ENCODE measurements around the gene CDH18.

DNA sequence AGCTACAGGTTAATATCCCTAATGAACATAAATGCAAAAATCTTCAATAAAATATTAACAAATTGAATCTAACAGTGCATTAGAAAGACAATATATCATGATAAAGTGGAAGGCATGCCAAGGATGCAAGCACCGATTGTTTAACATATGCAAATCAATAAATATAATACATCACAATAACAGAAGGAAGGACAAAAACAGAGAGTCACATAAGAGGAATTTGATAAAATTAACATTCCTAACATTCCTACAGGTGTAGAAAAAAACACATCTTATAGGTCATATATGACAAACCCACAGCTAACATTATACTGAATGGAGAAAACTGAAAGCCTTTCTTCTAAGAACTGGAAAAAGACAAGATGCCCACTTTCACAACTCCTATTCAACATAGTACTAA is 297.0 kb downstream of the CDH18 start:
- TF ChIP-seq, protein P1, sequence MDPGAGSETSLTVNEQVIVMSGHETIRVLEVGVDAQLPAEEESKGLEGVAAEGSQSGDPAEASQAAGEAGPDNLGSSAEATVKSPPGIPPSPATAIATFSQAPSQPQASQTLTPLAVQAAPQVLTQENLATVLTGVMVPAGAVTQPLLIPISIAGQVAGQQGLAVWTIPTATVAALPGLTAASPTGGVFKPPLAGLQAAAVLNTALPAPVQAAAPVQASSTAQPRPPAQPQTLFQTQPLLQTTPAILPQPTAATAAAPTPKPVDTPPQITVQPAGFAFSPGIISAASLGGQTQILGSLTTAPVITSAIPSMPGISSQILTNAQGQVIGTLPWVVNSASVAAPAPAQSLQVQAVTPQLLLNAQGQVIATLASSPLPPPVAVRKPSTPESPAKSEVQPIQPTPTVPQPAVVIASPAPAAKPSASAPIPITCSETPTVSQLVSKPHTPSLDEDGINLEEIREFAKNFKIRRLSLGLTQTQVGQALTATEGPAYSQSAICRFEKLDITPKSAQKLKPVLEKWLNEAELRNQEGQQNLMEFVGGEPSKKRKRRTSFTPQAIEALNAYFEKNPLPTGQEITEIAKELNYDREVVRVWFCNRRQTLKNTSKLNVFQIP (CRISPR knock-in tag; IDR thresholded peaks at IDR 0.05; ENCODE audit: borderline replicate concordance, low read depth): no peak
- TF ChIP-seq ISL1 (CRISPR knock-in tag; IDR thresholded peaks at IDR 0.05): no peak
- TF ChIP-seq ZNF8 (CRISPR knock-in tag; IDR thresholded peaks at IDR 0.05): no peak
- TF ChIP-seq ZFP30 (CRISPR knock-in tag; IDR thresholded peaks at IDR 0.05): no peak
- TF ChIP-seq, protein P2, sequence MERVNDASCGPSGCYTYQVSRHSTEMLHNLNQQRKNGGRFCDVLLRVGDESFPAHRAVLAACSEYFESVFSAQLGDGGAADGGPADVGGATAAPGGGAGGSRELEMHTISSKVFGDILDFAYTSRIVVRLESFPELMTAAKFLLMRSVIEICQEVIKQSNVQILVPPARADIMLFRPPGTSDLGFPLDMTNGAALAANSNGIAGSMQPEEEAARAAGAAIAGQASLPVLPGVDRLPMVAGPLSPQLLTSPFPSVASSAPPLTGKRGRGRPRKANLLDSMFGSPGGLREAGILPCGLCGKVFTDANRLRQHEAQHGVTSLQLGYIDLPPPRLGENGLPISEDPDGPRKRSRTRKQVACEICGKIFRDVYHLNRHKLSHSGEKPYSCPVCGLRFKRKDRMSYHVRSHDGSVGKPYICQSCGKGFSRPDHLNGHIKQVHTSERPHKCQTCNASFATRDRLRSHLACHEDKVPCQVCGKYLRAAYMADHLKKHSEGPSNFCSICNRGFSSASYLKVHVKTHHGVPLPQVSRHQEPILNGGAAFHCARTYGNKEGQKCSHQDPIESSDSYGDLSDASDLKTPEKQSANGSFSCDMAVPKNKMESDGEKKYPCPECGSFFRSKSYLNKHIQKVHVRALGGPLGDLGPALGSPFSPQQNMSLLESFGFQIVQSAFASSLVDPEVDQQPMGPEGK (CRISPR knock-in tag; IDR thresholded peaks at IDR 0.05; ENCODE audit: borderline replicate concordance): no peak
- no peak for TF ChIP-seq PPARA (CRISPR knock-in tag; IDR thresholded peaks at IDR 0.05; ENCODE audit: borderline replicate concordance)
- TF ChIP-seq, protein P3, sequence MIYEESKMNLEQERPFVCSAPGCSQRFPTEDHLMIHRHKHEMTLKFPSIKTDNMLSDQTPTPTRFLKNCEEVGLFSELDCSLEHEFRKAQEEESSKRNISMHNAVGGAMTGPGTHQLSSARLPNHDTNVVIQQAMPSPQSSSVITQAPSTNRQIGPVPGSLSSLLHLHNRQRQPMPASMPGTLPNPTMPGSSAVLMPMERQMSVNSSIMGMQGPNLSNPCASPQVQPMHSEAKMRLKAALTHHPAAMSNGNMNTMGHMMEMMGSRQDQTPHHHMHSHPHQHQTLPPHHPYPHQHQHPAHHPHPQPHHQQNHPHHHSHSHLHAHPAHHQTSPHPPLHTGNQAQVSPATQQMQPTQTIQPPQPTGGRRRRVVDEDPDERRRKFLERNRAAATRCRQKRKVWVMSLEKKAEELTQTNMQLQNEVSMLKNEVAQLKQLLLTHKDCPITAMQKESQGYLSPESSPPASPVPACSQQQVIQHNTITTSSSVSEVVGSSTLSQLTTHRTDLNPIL (CRISPR knock-in tag; IDR thresholded peaks at IDR 0.05; ENCODE audit: low read depth): no peak
- no peak for TF ChIP-seq ARNTL (CRISPR knock-in tag; IDR thresholded peaks at IDR 0.05; ENCODE audit: borderline replicate concordance, low read depth)

Measured in SK-N-SH treated with all-trans-retinoic acid at 6 μM for 48 hours (cell line).